Neural cell (in vitro differentiated cells): ENCODE measurements around the gene CCNDBP1. TPM values are rescaled to one million over a fixed set of nuclear protein-coding genes. Genes with fewer than 3 reads are reported as not detected.

Source experiments
- H2AFZ ChIP-seq: fragments of 200-600, 300-800 bp; sonication (generic), shearing (Covaris generic); 2 replicates; pipeline ENCODE4 v1.6.0; 2014; ENCODE audit warnings: low read depth, mild to moderate bottlenecking, antibody characterized with exemption, low read length, moderate library complexity
- H3F3A ChIP-seq: fragments of 200-600 bp; shearing (Covaris generic); 2 replicates; pipeline ENCODE4 v1.6.1; 2016; ENCODE audit warnings: mild to moderate bottlenecking, moderate library complexity, mixed read lengths, antibody characterized with exemption, low read length; ENCODE audit not compliant: insufficient read depth, poor library complexity, severe bottlenecking
- H3K27ac ChIP-seq: fragments of 200-600, 300-800 bp; sonication (generic), shearing (Covaris generic); 2 replicates; pipeline ENCODE4 v1.5.1; 2014; ENCODE audit warnings: mild to moderate bottlenecking, low read length, moderate library complexity
- H3K27me3 ChIP-seq: fragments of 300-800, 200-600 bp; sonication (generic), shearing (Covaris generic); 2 replicates; pipeline ENCODE4 v1.6.0; 2014; ENCODE audit warnings: mild to moderate bottlenecking, low read depth, low read length, moderate library complexity; ENCODE audit not compliant: insufficient read depth
- H3K36me3 ChIP-seq: fragments of 300-800, 200-600 bp; sonication (generic), shearing (Covaris generic); 2 replicates; pipeline ENCODE4 v1.5.1; 2014; ENCODE audit warnings: mild to moderate bottlenecking, antibody characterized with exemption, low read length, moderate library complexity; ENCODE audit not compliant: insufficient read depth
- H3K4me2 ChIP-seq: fragments of 300-800, 200-600 bp; sonication (generic), shearing (Covaris generic); 2 replicates; pipeline ENCODE4 v1.6.0; 2014; ENCODE audit warnings: mild to moderate bottlenecking, low read length
- H3K4me3 ChIP-seq: fragments of 300-800, 200-600 bp; sonication (generic), shearing (Covaris generic); 2 replicates; pipeline ENCODE4 v1.5.1; 2014; ENCODE audit warnings: mild to moderate bottlenecking, low read length, moderate library complexity
- H3K79me2 ChIP-seq: fragments of 200-600 bp; shearing (Covaris generic); replicated peaks from 2 replicates; pipeline ENCODE4 v1.6.0; 2014; ENCODE audit warnings: mild to moderate bottlenecking, low read length, moderate library complexity; ENCODE audit not compliant: insufficient read depth
- H3K9ac ChIP-seq: fragments of 300-800, 200-600 bp; sonication (generic), shearing (Covaris generic); 2 replicates; pipeline ENCODE4 v1.6.1; 2016; ENCODE audit warnings: mild to moderate bottlenecking, low read length, mixed read lengths
- H3K9me2 ChIP-seq: fragments of 200-600 bp; shearing (Covaris generic); 2 replicates; pipeline ENCODE4 v1.6.1; 2016; ENCODE audit warnings: mild to moderate bottlenecking, low read length, mixed read lengths; ENCODE audit not compliant: insufficient read depth
- H3K9me3 ChIP-seq: fragments of 200-600, 300-800 bp; sonication (generic), shearing (Covaris generic); 2 replicates; pipeline ENCODE4 v1.6.1; 2016; ENCODE audit warnings: mild to moderate bottlenecking, mixed run types, low read length, moderate library complexity, mixed read lengths
- H4K20me1 ChIP-seq: fragments of 200-600 bp; shearing (Covaris generic); 2 replicates; pipeline ENCODE4 v1.6.1; 2016; ENCODE audit warnings: mild to moderate bottlenecking, mixed run types; ENCODE audit not compliant: insufficient read depth
- CTCF ChIP-seq: fragments of 450-650 bp; IDR thresholded peaks from 2 replicates; pipeline ENCODE4 v1.5.1; 2014; ENCODE audit warnings: antibody characterized with exemption, mild to moderate bottlenecking, moderate library complexity; ENCODE audit not compliant: poor library complexity, severe bottlenecking
- EP300 ChIP-seq: fragments of 450-650 bp; conservative IDR thresholded peaks from 2 replicates; pipeline ENCODE4 v1.6.1; 2014; ENCODE audit warnings: antibody characterized with exemption, mild to moderate bottlenecking, moderate library complexity; ENCODE audit not compliant: poor library complexity, severe bottlenecking
- EZH2 ChIP-seq: fragments of 200-600, 300-800 bp; shearing (Covaris generic), sonication (generic); IDR thresholded peaks from 2 replicates; pipeline ENCODE4 v1.6.1; 2014; ENCODE audit warnings: antibody characterized with exemption, low read length, borderline replicate concordance, mild to moderate bottlenecking; ENCODE audit not compliant: insufficient read depth, poor library complexity, severe bottlenecking
- MXI1 ChIP-seq: fragments of 450-650 bp; conservative IDR thresholded peaks from 2 replicates; pipeline ENCODE4 v1.6.1; 2014; ENCODE audit warnings: antibody characterized with exemption, mild to moderate bottlenecking; ENCODE audit not compliant: poor library complexity, severe bottlenecking
- POLR2AphosphoS5 ChIP-seq: IDR thresholded peaks from 2 replicates; pipeline ENCODE4 v1.6.1; 2012
- RAD21 ChIP-seq: fragments of 450-650 bp; conservative IDR thresholded peaks from 2 replicates; pipeline ENCODE4 v1.6.1; 2014; ENCODE audit warnings: antibody characterized with exemption, mild to moderate bottlenecking, moderate library complexity
- REST ChIP-seq: IDR thresholded peaks from 2 replicates; pipeline ENCODE4 v1.6.1; 2012; ENCODE audit warnings: borderline replicate concordance
- SMC3 ChIP-seq: fragments of 450-650 bp; conservative IDR thresholded peaks from 2 replicates; pipeline ENCODE4 v1.6.1; 2014; ENCODE audit warnings: antibody characterized with exemption, mild to moderate bottlenecking, moderate library complexity; ENCODE audit not compliant: poor library complexity
- TAF1 ChIP-seq: IDR thresholded peaks from 2 replicates; pipeline ENCODE4 v1.6.1; 2012; ENCODE audit warnings: low read depth
- polyA plus RNA-seq: library from polyadenylated mRNA; depleted of rRNA; stranded (reverse); fragments of >200 nt; gene quantifications from 2 replicates; pipeline ENCODE4 v1.2.3, GENCODE V29; 2014

Gene CCNDBP1
- polyA plus RNA-seq, 1 donor from 2014 or later: 67.6 TPM

- Histone ChIP-seq H3F3A (no peaks in the 10 kb centered on the region), H3K27ac (no peak overlapping the region), H3K9me3 (no peaks in the 10 kb centered on the region), H3K4me3 (no peak overlapping the region), H3K9me2 (no peaks in the 10 kb centered on the region), H3K4me2 (no peak overlapping the region), H3K79me2 (no peaks in the 10 kb centered on the region), H3K27me3 (no peaks in the 10 kb centered on the region), H3K36me3 (no peaks in the 10 kb centered on the region), H4K20me1 (no peaks in the 10 kb centered on the region), H3K9ac (no peak overlapping the region), H2AFZ (no peak overlapping the region)
- TF ChIP-seq POLR2AphosphoS5 (no peak), EP300 (no peak), MXI1 (no peak), EZH2 (no peak), RAD21 (no peak), CTCF (no peak), TAF1 (no peak), SMC3 (no peak), REST (no peak)
Observed at GRCh38 chr15:43238671-43239131, 53.5 kb downstream of the CCNDBP1 start.

GRCh38 chr15:43239732-43240491, 54.7 kb downstream of the CCNDBP1 start:
- H4K20me1 ChIP-seq: no peaks in the 10 kb centered on the region
- no peaks in the 10 kb centered on the region for H3K27me3 ChIP-seq
- H3K4me2 ChIP-seq: no peak overlapping the region
- no peak overlapping the region for H2AFZ ChIP-seq
- no peaks in the 10 kb centered on the region for H3K9me2 ChIP-seq
- no peaks in the 10 kb centered on the region for H3K79me2 ChIP-seq
- no peaks in the 10 kb centered on the region for H3K36me3 ChIP-seq
- no peak overlapping the region for H3K4me3 ChIP-seq
- H3K9me3 ChIP-seq: no peaks in the 10 kb centered on the region
- no peak overlapping the region for H3K27ac ChIP-seq
- no peaks in the 10 kb centered on the region for H3F3A ChIP-seq
- TF ChIP-seq REST (no peak), TAF1 (no peak), MXI1 (no peak), EZH2 (no peak), EP300 (no peak), CTCF (no peak), SMC3 (no peak), RAD21 (no peak), POLR2AphosphoS5 (no peak)
- no peak overlapping the region for H3K9ac ChIP-seq
